Activated CD8-positive, alpha-beta memory T cell treated with anti-CD3 and anti-CD28 coated beads, Interleukin-2, amount 10 ng/mL, durations not matched to agents 7 days and 5 days (primary cell): ENCODE data around the gene PBX3. TPM values are rescaled to one million over a fixed set of nuclear protein-coding genes. Genes with fewer than 3 reads are reported as not detected.

ENCODE experiments used
- ATAC-seq: fragments of 150-1000 bp; cut with Tn5 transposase; one replicate; pipeline ENCODE4 v1.10.0; 2021; ENCODE audit warnings: moderate library complexity
- CTCF ChIA-PET: fragments of 350-600 bp; sonication (Branson Sonifier 250); formaldehyde crosslinking; loops from one replicate; lab custom pipeline; 2021; ENCODE audit warnings: antibody characterized with exemption; lab: Charles Lee
- DNase-seq: peaks from one replicate; pipeline ENCODE4 v3.0.0-alpha.2; 2020
- H3K27ac Mint-ChIP-seq: one replicate; pipeline ENCODE4 v1.8.0; 2021; ENCODE audit warnings: mild to moderate bottlenecking, mixed read lengths
- H3K27me3 Mint-ChIP-seq: one replicate; pipeline ENCODE4 v1.8.0; 2021; ENCODE audit warnings: mixed read lengths
- H3K36me3 Mint-ChIP-seq: one replicate; pipeline ENCODE4 v1.8.0; 2021; ENCODE audit warnings: mild to moderate bottlenecking, mixed read lengths
- H3K4me1 Mint-ChIP-seq: one replicate; pipeline ENCODE4 v1.8.0; 2021; ENCODE audit warnings: mixed read lengths
- H3K4me3 Mint-ChIP-seq: one replicate; pipeline ENCODE4 v1.8.0; 2021; ENCODE audit warnings: mild to moderate bottlenecking, moderate library complexity, mixed read lengths
- H3K9me3 Mint-ChIP-seq: one replicate; pipeline ENCODE4 v1.8.0; 2022; ENCODE audit warnings: low read depth, mixed read lengths
- total RNA-seq, 2 experiments: library from RNA; stranded (reverse); gene quantifications; one replicate each; pipeline ENCODE4 v1.2.3, GENCODE V29; 2021

The PBX3 gene
- total RNA-seq, 2 experiments from 2014 or later: 20.2 to 20.7 TPM

- Mint-ChIP-seq H3K9me3 (no peaks in the 10 kb centered on the region), H3K4me1 (no peaks in the 10 kb centered on the region), H3K27ac (no peak overlapping the region), H3K36me3 (no peaks in the 10 kb centered on the region), H3K27me3 (peaks cover 8% of the 10 kb centered on the region), H3K4me3 (no peak overlapping the region)
- no peak for ATAC-seq
- DNase-seq: no peak
- CTCF ChIA-PET: no interaction called here
Measured at GRCh38 chr9:125985142-125985997, 238.2 kb downstream of the PBX3 start.

GRCh38 chr9:125985998-125986655 is 239.0 kb downstream of the PBX3 start:
- no peak overlapping the region for H3K27ac Mint-ChIP-seq
- H3K9me3 Mint-ChIP-seq: no peaks in the 10 kb centered on the region
- peaks cover 4% of the 10 kb centered on the region for H3K27me3 Mint-ChIP-seq
- no peaks in the 10 kb centered on the region for H3K36me3 Mint-ChIP-seq
- CTCF ChIA-PET: no interaction called here
- ATAC-seq: no peak
- DNase-seq: no peak
- H3K4me3 Mint-ChIP-seq: no peak overlapping the region
- no peaks in the 10 kb centered on the region for H3K4me1 Mint-ChIP-seq

GRCh38 chr9:125986966-125987365 is 239.8 kb downstream of the PBX3 start:
- ATAC-seq (no peak), DNase-seq (no peak)
- Mint-ChIP-seq H3K36me3 (no peaks in the 10 kb centered on the region), H3K27me3 (no peaks in the 10 kb centered on the region), H3K27ac (no peak overlapping the region), H3K4me3 (no peak overlapping the region), H3K9me3 (no peaks in the 10 kb centered on the region), H3K4me1 (no peaks in the 10 kb centered on the region)
- CTCF ChIA-PET: no interaction called here

- ATAC-seq (no peak), DNase-seq (no peak)
- CTCF ChIA-PET: no interaction called here
- Mint-ChIP-seq H3K4me3 (no peak overlapping the region), H3K27me3 (no peaks in the 10 kb centered on the region), H3K4me1 (no peaks in the 10 kb centered on the region), H3K9me3 (no peaks in the 10 kb centered on the region), H3K27ac (no peak overlapping the region), H3K36me3 (no peaks in the 10 kb centered on the region)
Measured at GRCh38 chr9:125987420-125987819, 240.2 kb downstream of the PBX3 start.

GRCh38 chr9:125988479-125989050 is 241.4 kb downstream of the PBX3 start:
- Mint-ChIP-seq H3K9me3 (no peaks in the 10 kb centered on the region), H3K27me3 (no peaks in the 10 kb centered on the region), H3K27ac (no peak overlapping the region), H3K36me3 (no peaks in the 10 kb centered on the region), H3K4me1 (no peaks in the 10 kb centered on the region), H3K4me3 (no peak overlapping the region)
- CTCF ChIA-PET: no interaction called here
- DNase-seq: no peak
- ATAC-seq: no peak

GRCh38 chr9:125989090-125989501 is 241.9 kb downstream of the PBX3 start:
- Mint-ChIP-seq H3K4me1 (no peaks in the 10 kb centered on the region), H3K9me3 (no peaks in the 10 kb centered on the region), H3K27ac (no peak overlapping the region), H3K27me3 (no peaks in the 10 kb centered on the region), H3K36me3 (no peaks in the 10 kb centered on the region), H3K4me3 (no peak overlapping the region)
- CTCF ChIA-PET: interaction anchor here (1.4 kb wide), 1 partner anchor 12 kb away, joined by 3 read pairs; no protein-coding TSS in a partner anchor
- no peak for ATAC-seq
- DNase-seq: no peak

- no peak for DNase-seq
- H3K27ac Mint-ChIP-seq: no peak overlapping the region
- ATAC-seq: no peak
Measured at GRCh38 chr9:125989524-125990180, 242.5 kb downstream of the PBX3 start.

GRCh38 chr9:125990186-125990792 is 243.1 kb downstream of the PBX3 start:
- no peaks in the 10 kb centered on the region for H3K36me3 Mint-ChIP-seq
- H3K4me1 Mint-ChIP-seq: no peaks in the 10 kb centered on the region
- H3K27me3 Mint-ChIP-seq: no peaks in the 10 kb centered on the region
- H3K9me3 Mint-ChIP-seq: no peaks in the 10 kb centered on the region
- DNase-seq: no peak
- H3K4me3 Mint-ChIP-seq: no peak overlapping the region
- H3K27ac Mint-ChIP-seq: no peak overlapping the region
- CTCF ChIA-PET: interaction anchor here (1.4 kb wide), 1 partner anchor 14 kb away, joined by 3 read pairs; no protein-coding TSS in a partner anchor
- no peak for ATAC-seq

More at GRCh38 chr9:125989524-125990180, 242.5 kb downstream of the PBX3 start:
- H3K36me3 Mint-ChIP-seq: no peaks in the 10 kb centered on the region
- H3K4me3 Mint-ChIP-seq: no peak overlapping the region
- H3K9me3 Mint-ChIP-seq: no peaks in the 10 kb centered on the region
- H3K4me1 Mint-ChIP-seq: no peaks in the 10 kb centered on the region
- CTCF ChIA-PET: interaction anchor here (1.4 kb wide), 1 partner anchor 13 kb away, joined by 3 read pairs; no protein-coding TSS in a partner anchor
- H3K27me3 Mint-ChIP-seq: no peaks in the 10 kb centered on the region

GRCh38 chr9:125990793-125991220 is 243.6 kb downstream of the PBX3 start:
- no peak for ATAC-seq
- Mint-ChIP-seq H3K27me3 (no peaks in the 10 kb centered on the region), H3K4me3 (no peak overlapping the region), H3K27ac (no peak overlapping the region), H3K4me1 (no peaks in the 10 kb centered on the region), H3K9me3 (no peaks in the 10 kb centered on the region), H3K36me3 (no peaks in the 10 kb centered on the region)
- CTCF ChIA-PET: interaction anchor here (0.7 kb wide), 1 partner anchor 452 kb away, joined by 3 read pairs; no protein-coding TSS in a partner anchor
- no peak for DNase-seq

GRCh38 chr9:125991886-125992529 is 244.8 kb downstream of the PBX3 start:
- no peaks in the 10 kb centered on the region for H3K27me3 Mint-ChIP-seq
- no peak overlapping the region for H3K4me3 Mint-ChIP-seq
- no peak overlapping the region for H3K27ac Mint-ChIP-seq
- H3K36me3 Mint-ChIP-seq: no peaks in the 10 kb centered on the region
- H3K4me1 Mint-ChIP-seq: no peaks in the 10 kb centered on the region
- no peaks in the 10 kb centered on the region for H3K9me3 Mint-ChIP-seq
- DNase-seq: no peak
- CTCF ChIA-PET: no interaction called here
- no peak for ATAC-seq

GRCh38 chr9:125992557-125992956 is 245.4 kb downstream of the PBX3 start:
- no peaks in the 10 kb centered on the region for H3K9me3 Mint-ChIP-seq
- H3K27me3 Mint-ChIP-seq: no peaks in the 10 kb centered on the region
- CTCF ChIA-PET: no interaction called here
- H3K4me1 Mint-ChIP-seq: no peaks in the 10 kb centered on the region
- no peaks in the 10 kb centered on the region for H3K36me3 Mint-ChIP-seq
- ATAC-seq (no peak), DNase-seq (no peak)
- H3K27ac Mint-ChIP-seq: no peak overlapping the region
- no peak overlapping the region for H3K4me3 Mint-ChIP-seq

- CTCF ChIA-PET: no interaction called here
- no peaks in the 10 kb centered on the region for H3K36me3 Mint-ChIP-seq
- H3K27me3 Mint-ChIP-seq: no peaks in the 10 kb centered on the region
- DNase-seq: no peak
- H3K27ac Mint-ChIP-seq: no peak overlapping the region
- no peak overlapping the region for H3K4me3 Mint-ChIP-seq
- H3K4me1 Mint-ChIP-seq: no peaks in the 10 kb centered on the region
- no peaks in the 10 kb centered on the region for H3K9me3 Mint-ChIP-seq
- ATAC-seq: no peak
Measured at GRCh38 chr9:125993466-125993865, 246.3 kb downstream of the PBX3 start.
